Measurements from ENCODE around the gene ZNF407.
"Not testable (repeated sequence)": the region's sequence is repeated elsewhere in the genome, so short reads cannot be mapped to it uniquely, and the experiment has no call there.

Gene ZNF407

DNA sequence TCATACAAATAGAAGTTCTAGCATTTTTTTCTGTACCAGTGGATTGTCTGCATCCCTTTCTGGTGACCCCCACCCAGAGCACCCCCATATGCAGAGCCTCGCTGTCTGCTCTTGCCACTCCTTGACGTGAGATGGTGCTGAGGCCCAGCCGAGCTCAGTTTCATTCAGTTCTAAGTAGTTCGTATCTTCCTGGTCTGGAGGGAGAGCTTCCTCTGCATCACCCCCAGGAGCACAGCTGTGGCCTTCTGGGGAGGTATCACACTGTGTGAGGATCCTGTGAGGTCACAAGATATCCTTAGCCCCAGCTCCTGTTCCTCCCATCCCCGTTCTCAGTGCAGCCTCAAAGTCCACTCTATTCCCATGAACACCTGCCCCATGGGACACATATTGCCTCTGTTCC lies 478.6 kb downstream of the ZNF407 start:
- H3K27ac ChIP-seq (ENCODE audit: low read length), result no peak overlapping the region
- H3K9ac ChIP-seq (ENCODE audit: low read length), result no peak overlapping the region
- no peak overlapping the region for H3K4me3 ChIP-seq (ENCODE audit: low read length)
- H3K36me3 ChIP-seq (ENCODE audit: control insufficient read depth, low read depth, low read length), result no peaks in the 10 kb centered on the region
- no peaks in the 10 kb centered on the region for H3K27me3 ChIP-seq (ENCODE audit: control insufficient read depth, insufficient read depth, low read length)
- H3K9me3 ChIP-seq (ENCODE audit: control insufficient read depth, low read depth, low read length), result no peaks in the 10 kb centered on the region
- no peaks in the 10 kb centered on the region for H3K4me1 ChIP-seq (ENCODE audit: control insufficient read depth, low read depth, low read length)

DNA sequence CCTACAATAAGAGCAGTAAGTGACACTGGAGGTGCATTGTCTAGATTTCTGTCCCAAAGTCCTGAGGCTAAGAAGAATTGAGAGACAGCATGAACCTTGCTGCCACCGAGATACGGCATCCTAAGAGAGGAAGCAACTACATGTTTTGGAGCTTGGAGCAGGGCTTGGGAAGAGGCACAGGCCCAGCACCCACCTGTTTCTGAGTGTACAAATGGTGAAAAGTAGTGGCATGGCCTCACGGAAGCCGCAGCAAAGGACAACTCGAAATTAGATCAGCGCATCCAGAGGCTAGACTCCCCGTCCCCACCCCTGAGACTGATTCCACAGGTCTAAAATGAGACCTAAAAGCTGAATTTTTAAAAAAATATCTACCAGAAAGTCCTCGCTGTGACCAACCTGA lies 483.8 kb downstream of the ZNF407 start:
- Histone ChIP-seq H3K9ac (ENCODE audit: low read length) (no peak overlapping the region), H3K4me1 (ENCODE audit: control insufficient read depth, low read depth, low read length) (no peaks in the 10 kb centered on the region), H3K9me3 (ENCODE audit: control insufficient read depth, low read depth, low read length) (no peaks in the 10 kb centered on the region), H3K27me3 (ENCODE audit: control insufficient read depth, insufficient read depth, low read length) (no peaks in the 10 kb centered on the region), H3K4me3 (ENCODE audit: low read length) (no peak overlapping the region), H3K27ac (ENCODE audit: low read length) (no peak overlapping the region), H3K36me3 (ENCODE audit: control insufficient read depth, low read depth, low read length) (no peaks in the 10 kb centered on the region)

- Histone ChIP-seq H3K9me3 (ENCODE audit: control insufficient read depth, low read depth, low read length) (no peaks in the 10 kb centered on the region), H3K27ac (ENCODE audit: low read length) (no peak overlapping the region), H3K4me3 (ENCODE audit: low read length) (no peak overlapping the region), H3K9ac (ENCODE audit: low read length) (no peak overlapping the region), H3K27me3 (ENCODE audit: control insufficient read depth, insufficient read depth, low read length) (no peaks in the 10 kb centered on the region), H3K36me3 (ENCODE audit: control insufficient read depth, low read depth, low read length) (no peaks in the 10 kb centered on the region), H3K4me1 (ENCODE audit: control insufficient read depth, low read depth, low read length) (no peaks in the 10 kb centered on the region)
Measured at GRCh38 chr18:75083131-75083530, 485.5 kb downstream of the ZNF407 start.

- H3K4me1 ChIP-seq (ENCODE audit: control insufficient read depth, low read depth, low read length), result no peaks in the 10 kb centered on the region
- H3K4me3 ChIP-seq (ENCODE audit: low read length), result no peak overlapping the region
- H3K27me3 ChIP-seq (ENCODE audit: control insufficient read depth, insufficient read depth, low read length), result no peaks in the 10 kb centered on the region
- no peaks in the 10 kb centered on the region for H3K9me3 ChIP-seq (ENCODE audit: control insufficient read depth, low read depth, low read length)
- H3K36me3 ChIP-seq (ENCODE audit: control insufficient read depth, low read depth, low read length), result no peaks in the 10 kb centered on the region
- no peak overlapping the region for H3K27ac ChIP-seq (ENCODE audit: low read length)
- no peak overlapping the region for H3K9ac ChIP-seq (ENCODE audit: low read length)
Measured at GRCh38 chr18:75083761-75084160, 486.1 kb downstream of the ZNF407 start.

- not testable (repeated sequence) for H3K27ac ChIP-seq (ENCODE audit: low read length); H3K27me3 ChIP-seq (ENCODE audit: control insufficient read depth, insufficient read depth, low read length); H3K4me1 ChIP-seq (ENCODE audit: control insufficient read depth, low read depth, low read length); H3K36me3 ChIP-seq (ENCODE audit: control insufficient read depth, low read depth, low read length); H3K9ac ChIP-seq (ENCODE audit: low read length); H3K4me3 ChIP-seq (ENCODE audit: low read length); H3K9me3 ChIP-seq (ENCODE audit: control insufficient read depth, low read depth, low read length)
Measured at GRCh38 chr18:75085676-75086075, 488.0 kb downstream of the ZNF407 start.

DNA sequence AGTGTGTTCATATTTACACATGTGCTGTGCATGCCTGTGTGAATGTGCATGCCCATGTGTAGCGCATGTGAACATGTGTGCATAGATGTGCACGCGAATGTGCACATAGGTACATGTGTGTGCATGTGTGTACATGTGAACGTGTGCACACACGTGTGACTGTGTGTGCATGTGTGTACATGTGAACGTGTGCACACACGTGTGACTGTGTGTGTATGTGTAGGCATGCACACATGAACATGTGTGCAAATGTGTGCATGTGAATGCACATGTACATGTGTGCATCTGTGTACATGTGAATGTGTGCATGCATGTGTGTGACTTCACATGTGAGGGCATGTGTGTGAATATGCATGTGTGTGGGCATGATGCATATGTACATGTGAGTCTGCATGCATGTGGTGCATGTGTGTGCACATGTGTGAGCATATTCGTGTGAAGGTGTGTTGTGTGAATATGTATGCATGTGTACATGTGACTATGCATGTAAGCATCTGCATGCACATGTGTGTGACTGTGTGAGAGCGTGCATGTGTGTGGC lies 488.9 kb downstream of the ZNF407 start:
- Histone ChIP-seq H3K27me3 (ENCODE audit: control insufficient read depth, insufficient read depth, low read length) (no peaks in the 10 kb centered on the region), H3K9ac (ENCODE audit: low read length) (no peak overlapping the region), H3K4me1 (ENCODE audit: control insufficient read depth, low read depth, low read length) (no peaks in the 10 kb centered on the region), H3K27ac (ENCODE audit: low read length) (no peak overlapping the region), H3K9me3 (ENCODE audit: control insufficient read depth, low read depth, low read length) (no peaks in the 10 kb centered on the region), H3K4me3 (ENCODE audit: low read length) (no peak overlapping the region), H3K36me3 (ENCODE audit: control insufficient read depth, low read depth, low read length) (no peaks in the 10 kb centered on the region)

- no peaks in the 10 kb centered on the region for H3K4me1 ChIP-seq (ENCODE audit: control insufficient read depth, low read depth, low read length)
- H3K9ac ChIP-seq (ENCODE audit: low read length), result no peak overlapping the region
- no peaks in the 10 kb centered on the region for H3K9me3 ChIP-seq (ENCODE audit: control insufficient read depth, low read depth, low read length)
- H3K4me3 ChIP-seq (ENCODE audit: low read length), result no peak overlapping the region
- no peaks in the 10 kb centered on the region for H3K36me3 ChIP-seq (ENCODE audit: control insufficient read depth, low read depth, low read length)
- no peaks in the 10 kb centered on the region for H3K27me3 ChIP-seq (ENCODE audit: control insufficient read depth, insufficient read depth, low read length)
- no peak overlapping the region for H3K27ac ChIP-seq (ENCODE audit: low read length)
Measured at GRCh38 chr18:75087119-75088020, 489.7 kb downstream of the ZNF407 start.

DNA sequence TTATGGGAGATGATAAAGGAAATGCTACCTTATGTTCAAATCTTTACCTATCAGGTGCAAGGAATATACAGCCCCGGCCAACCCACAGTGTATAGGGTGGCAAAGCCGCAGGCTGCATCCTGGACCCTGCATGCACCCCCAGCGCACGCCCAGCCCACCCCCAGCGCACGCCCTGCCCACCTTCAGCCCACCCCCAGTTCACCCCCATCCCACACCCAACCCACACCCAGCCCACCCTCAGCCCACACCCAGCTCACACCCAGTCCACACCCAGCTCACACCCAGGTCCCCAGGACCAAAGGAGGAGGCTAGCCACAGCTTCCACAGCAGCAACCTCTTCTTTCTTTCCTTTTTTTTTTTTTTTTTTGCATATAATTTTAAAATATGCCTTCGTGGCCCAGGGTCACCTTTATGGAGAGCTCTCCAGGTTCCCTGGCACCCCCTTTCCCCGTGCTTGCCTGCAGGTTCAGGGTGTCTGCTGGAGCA lies 490.4 kb downstream of the ZNF407 start:
- no peaks in the 10 kb centered on the region for H3K4me1 ChIP-seq (ENCODE audit: control insufficient read depth, low read depth, low read length)
- no peak overlapping the region for H3K9ac ChIP-seq (ENCODE audit: low read length)
- H3K27me3 ChIP-seq (ENCODE audit: control insufficient read depth, insufficient read depth, low read length), result no peaks in the 10 kb centered on the region
- no peaks in the 10 kb centered on the region for H3K36me3 ChIP-seq (ENCODE audit: control insufficient read depth, low read depth, low read length)
- H3K27ac ChIP-seq (ENCODE audit: low read length), result no peak overlapping the region
- no peak overlapping the region for H3K4me3 ChIP-seq (ENCODE audit: low read length)
- H3K9me3 ChIP-seq (ENCODE audit: control insufficient read depth, low read depth, low read length), result no peaks in the 10 kb centered on the region

- no peaks in the 10 kb centered on the region for H3K4me1 ChIP-seq (ENCODE audit: control insufficient read depth, low read depth, low read length)
- H3K4me3 ChIP-seq (ENCODE audit: low read length), result no peak overlapping the region
- H3K9me3 ChIP-seq (ENCODE audit: control insufficient read depth, low read depth, low read length), result no peaks in the 10 kb centered on the region
- no peaks in the 10 kb centered on the region for H3K27me3 ChIP-seq (ENCODE audit: control insufficient read depth, insufficient read depth, low read length)
- no peak overlapping the region for H3K27ac ChIP-seq (ENCODE audit: low read length)
- no peaks in the 10 kb centered on the region for H3K36me3 ChIP-seq (ENCODE audit: control insufficient read depth, low read depth, low read length)
- H3K9ac ChIP-seq (ENCODE audit: low read length), result no peak overlapping the region
Measured at GRCh38 chr18:75088622-75089211, 491.0 kb downstream of the ZNF407 start.

- no peak overlapping the region for H3K4me3 ChIP-seq (ENCODE audit: low read length)
- no peak overlapping the region for H3K27ac ChIP-seq (ENCODE audit: low read length)
- H3K9ac ChIP-seq (ENCODE audit: low read length), result no peak overlapping the region
- H3K27me3 ChIP-seq (ENCODE audit: control insufficient read depth, insufficient read depth, low read length), result no peaks in the 10 kb centered on the region
- H3K4me1 ChIP-seq (ENCODE audit: control insufficient read depth, low read depth, low read length), result no peaks in the 10 kb centered on the region
- H3K9me3 ChIP-seq (ENCODE audit: control insufficient read depth, low read depth, low read length), result no peaks in the 10 kb centered on the region
- no peaks in the 10 kb centered on the region for H3K36me3 ChIP-seq (ENCODE audit: control insufficient read depth, low read depth, low read length)
Measured at GRCh38 chr18:75089748-75090327, 492.2 kb downstream of the ZNF407 start.

- no peaks in the 10 kb centered on the region for H3K9me3 ChIP-seq (ENCODE audit: control insufficient read depth, low read depth, low read length)
Measured at GRCh38 chr18:75090336-75090735, 492.7 kb downstream of the ZNF407 start.

More at GRCh38 chr18:75090336-75090735, 492.7 kb downstream of the ZNF407 start:
- Histone ChIP-seq H3K4me1 (ENCODE audit: control insufficient read depth, low read depth, low read length) (no peaks in the 10 kb centered on the region), H3K27me3 (ENCODE audit: control insufficient read depth, insufficient read depth, low read length) (no peaks in the 10 kb centered on the region), H3K27ac (ENCODE audit: low read length) (no peak overlapping the region), H3K4me3 (ENCODE audit: low read length) (no peak overlapping the region), H3K9ac (ENCODE audit: low read length) (no peak overlapping the region), H3K36me3 (ENCODE audit: control insufficient read depth, low read depth, low read length) (no peaks in the 10 kb centered on the region)

All from iPS-18a (cell line).